K562 (cell line): ENCODE measurements around the gene EMILIN1. TPM values are rescaled to one million over a fixed set of nuclear protein-coding genes. Genes with fewer than 3 reads are reported as not detected.

ENCODE experiments used
- ARNT ChIP-seq, 2 experiments: fragments of 450-650 bp; IDR thresholded peaks; 2 replicates each; pipeline ENCODE4 v1.6.1; 2016; ENCODE audit warnings: mild to moderate bottlenecking in 1 of 2
- ATF3 ChIP-seq, 2 experiments: fragments of 450-650 bp in 1 of 2; sonication (generic) in 1 of 2; formaldehyde crosslinking in 1 of 2; IDR thresholded peaks in 1 of 2; conservative IDR thresholded peaks in 1 of 2; 2 replicates each; pipeline versions ENCODE4 v1.6.1 to v1.8.1; 2016 to 2023; ENCODE audit warnings: mild to moderate bottlenecking in 2 of 2, moderate library complexity in 2 of 2, inconsistent platforms in 1 of 2, missing genetic modification reagents in 1 of 2
- CBX2 ChIP-seq: fragments of 200-600 bp; sonication (generic); IDR thresholded peaks from one replicate; pipeline ENCODE4 v1.6.1; 2012; ENCODE audit warnings: mild to moderate bottlenecking, low read length, inconsistent platforms; ENCODE audit not compliant: insufficient read depth, poor library complexity, severe bottlenecking
- E2F3 ChIP-seq: fragments of 250-450 bp; sonication (Bioruptor Pico); IDR thresholded peaks from 2 replicates; pipeline ENCODE4 v1.4.0; 2020; ENCODE audit warnings: mild to moderate bottlenecking
- JUNB ChIP-seq: fragments of 450-650 bp; formaldehyde crosslinking; conservative IDR thresholded peaks from 2 replicates; pipeline ENCODE4 v1.4.0; 2020; ENCODE audit warnings: mild to moderate bottlenecking
- MEF2D ChIP-seq: conservative IDR thresholded peaks from 2 replicates; pipeline ENCODE4 v1.6.1; 2016; ENCODE audit warnings: low read depth, missing genetic modification characterization, missing compliant biosample characterization
- MNT ChIP-seq, 2 experiments: fragments of 450-650 bp; conservative IDR thresholded peaks; 2 replicates each; pipeline ENCODE4 v1.6.1; 2017; ENCODE audit warnings: mild to moderate bottlenecking in 2 of 2, moderate library complexity in 2 of 2
- NCOA6 ChIP-seq: fragments of 450-650 bp; IDR thresholded peaks from 2 replicates; pipeline ENCODE4 v1.6.1; 2017; ENCODE audit warnings: mild to moderate bottlenecking
- NEUROD1 ChIP-seq: fragments of 150-350 bp; IDR thresholded peaks from 2 replicates; pipeline ENCODE4 v1.6.1; 2014; ENCODE audit warnings: borderline replicate concordance, low read length, low read depth; ENCODE audit not compliant: partially characterized antibody
- NFATC3 ChIP-seq: fragments of 450-650 bp; IDR thresholded peaks from 2 replicates; pipeline ENCODE4 v1.6.1; 2017; ENCODE audit warnings: mild to moderate bottlenecking
- PHF21A ChIP-seq: fragments of 450-650 bp; IDR thresholded peaks from 2 replicates; pipeline ENCODE4 v1.6.1; 2017; ENCODE audit warnings: low read depth, borderline replicate concordance
- RCOR1 ChIP-seq, 2 experiments: IDR thresholded peaks; 2 replicates each; pipeline ENCODE4 v1.6.1; 2012; ENCODE audit warnings: low read depth in 2 of 2, low read length in 2 of 2, borderline replicate concordance in 1 of 2, improper control_type of control experiment in 1 of 2
- SUPT5H ChIP-seq: fragments of 450-650 bp; IDR thresholded peaks from 2 replicates; pipeline ENCODE4 v1.6.1; 2016
- TOE1 ChIP-seq, 2 experiments: fragments of 450-650 bp in 1 of 2; sonication (generic) in 1 of 2; formaldehyde crosslinking in 1 of 2; IDR thresholded peaks; 2 replicates each; pipeline versions ENCODE4 v1.7.1 to v1.8.0; 2016 to 2022; ENCODE audit warnings: borderline replicate concordance in 2 of 2, mild to moderate bottlenecking in 2 of 2, antibody characterized with exemption in 1 of 2, inconsistent platforms in 1 of 2, low read depth in 1 of 2, missing genetic modification reagents in 1 of 2, moderate library complexity in 1 of 2
- TSC22D4 ChIP-seq: fragments of 450-650 bp; IDR thresholded peaks from 2 replicates; pipeline ENCODE4 v1.6.1; 2016; ENCODE audit warnings: missing genetic modification characterization, missing biosample characterization, control low read depth
- XRCC5 ChIP-seq: fragments of 200-400 bp; formaldehyde crosslinking; IDR thresholded peaks from 2 replicates; pipeline ENCODE4 v1.6.1; 2017; ENCODE audit warnings: low read depth, mild to moderate bottlenecking, low read length
- ZNF175 ChIP-seq: fragments of 200-800 bp; sonication (Bioruptor generic); IDR thresholded peaks from 2 replicates; pipeline ENCODE4 v1.6.1; 2016; ENCODE audit warnings: low read depth, mild to moderate bottlenecking, missing genetic modification characterization, missing compliant biosample characterization
- ZNF217 ChIP-seq: sonication (generic); formaldehyde crosslinking; IDR thresholded peaks from 2 replicates; pipeline ENCODE4 v1.8.0; 2022; ENCODE audit warnings: mild to moderate bottlenecking, missing genetic modification reagents
- ZNF263 ChIP-seq: sonication (generic); formaldehyde crosslinking; IDR thresholded peaks from 2 replicates; pipeline ENCODE4 v1.8.0; 2022; ENCODE audit warnings: mild to moderate bottlenecking, missing genetic modification reagents, borderline replicate concordance
- ZNF449 ChIP-seq: fragments of 250-450 bp; sonication (Bioruptor Pico); IDR thresholded peaks from 2 replicates; pipeline ENCODE4 v1.8.0; 2022; ENCODE audit warnings: moderate library complexity, mild to moderate bottlenecking, inconsistent platforms
- polyA plus RNA-seq, 8 experiments: library from polyadenylated mRNA; depleted of rRNA in 4 of 8; stranded (reverse) in 5 of 8; unstranded in 3 of 8; fragments of >200 nt; fragmentation: Nextera tagmentation in 2 of 8; fragmentation: Illumina TruSeq in 1 of 8; extraction: Ambion mirVana in 2 of 8; extraction: Trizol in 1 of 8; gene quantifications; 2 replicates each; pipeline versions ENCODE4 v1.2.1 to v1.2.3, GENCODE V29; 2011 to 2014; ENCODE audit warnings: inconsistent platforms in 1 of 8, missing spikeins in 1 of 8
- total RNA-seq, 7 experiments: library from RNA; depleted of rRNA in 6 of 7; stranded (reverse); fragments of >200 nt in 6 of 7; fragmentation: Illumina TruSeq in 2 of 7; extraction: Trizol in 2 of 7; gene quantifications; 2 replicates each; pipeline versions ENCODE4 v1.2.1 to v1.2.3, GENCODE V29; 2011 to 2021; ENCODE audit warnings: low replicate concordance in 1 of 7
- TF ChIP-seq, protein P1 (sequence below), 3 experiments: IDR thresholded peaks in 2 of 3; conservative IDR thresholded peaks in 1 of 3; 2 replicates each; pipeline ENCODE4 v1.5.1; 2011 to 2012; ENCODE audit warnings: low read length in 3 of 3, mild to moderate bottlenecking in 3 of 3, control low read depth in 2 of 3, improper control_type of control experiment in 1 of 3, inconsistent platforms in 1 of 3, low read depth in 1 of 3, mixed read lengths in 1 of 3, moderate library complexity in 1 of 3; ENCODE audit not compliant: insufficient read depth in 2 of 3

Gene EMILIN1
- total and polyA plus RNA-seq, 9 of the 15 experiments (the other 6 are each of a cell fraction or from before 2014, with no cell fraction given) = 0.04 to 2.7 (median 0.54) TPM; not detected in 2

GRCh38 chr2:27032495-27033252, 45.7 kb upstream of the EMILIN1 start, which contains the start of gene TMEM214 (continued):
- TF ChIP-seq MNT (conservative IDR thresholded peaks at IDR 0.05) = peak; percentile 67 to 86
- TF ChIP-seq ZNF263 (CRISPR knock-in tag) = peak; percentile 63
- no peak for TF ChIP-seq TOE1 (IDR thresholded peaks at IDR 0.05; ENCODE audit: borderline replicate concordance)
- TF ChIP-seq TOE1 (CRISPR knock-in tag; IDR thresholded peaks at IDR 0.05; ENCODE audit: borderline replicate concordance, low read depth) = no peak
- no peak for TF ChIP-seq PHF21A
- TF ChIP-seq MEF2D (tag) = 0 out of 2 replicates have a peak, but pooled peaks have one; percentile 40
- TF ChIP-seq SUPT5H = peak; percentile 82
- no peak for TF ChIP-seq ZNF449 (CRISPR knock-in tag)
- TF ChIP-seq CBX2 = no peak
- TF ChIP-seq JUNB (CRISPR knock-in tag) = no peak
- TF ChIP-seq ZNF175 = 0 out of 2 replicates have a peak, but pooled peaks have one; percentile 61
- no peak; the same call in 1 of the 2 replicates for TF ChIP-seq XRCC5
- no peak for TF ChIP-seq ZNF217 (CRISPR knock-in tag)
- TF ChIP-seq TSC22D4 (tag) = no peak
- no peak for TF ChIP-seq E2F3 (CRISPR knock-in tag)
- no peak for TF ChIP-seq ATF3 (IDR thresholded peaks at IDR 0.05)
- no peak for TF ChIP-seq ATF3 (CRISPR knock-in tag; conservative IDR thresholded peaks at IDR 0.05)
- TF ChIP-seq, protein P1, sequence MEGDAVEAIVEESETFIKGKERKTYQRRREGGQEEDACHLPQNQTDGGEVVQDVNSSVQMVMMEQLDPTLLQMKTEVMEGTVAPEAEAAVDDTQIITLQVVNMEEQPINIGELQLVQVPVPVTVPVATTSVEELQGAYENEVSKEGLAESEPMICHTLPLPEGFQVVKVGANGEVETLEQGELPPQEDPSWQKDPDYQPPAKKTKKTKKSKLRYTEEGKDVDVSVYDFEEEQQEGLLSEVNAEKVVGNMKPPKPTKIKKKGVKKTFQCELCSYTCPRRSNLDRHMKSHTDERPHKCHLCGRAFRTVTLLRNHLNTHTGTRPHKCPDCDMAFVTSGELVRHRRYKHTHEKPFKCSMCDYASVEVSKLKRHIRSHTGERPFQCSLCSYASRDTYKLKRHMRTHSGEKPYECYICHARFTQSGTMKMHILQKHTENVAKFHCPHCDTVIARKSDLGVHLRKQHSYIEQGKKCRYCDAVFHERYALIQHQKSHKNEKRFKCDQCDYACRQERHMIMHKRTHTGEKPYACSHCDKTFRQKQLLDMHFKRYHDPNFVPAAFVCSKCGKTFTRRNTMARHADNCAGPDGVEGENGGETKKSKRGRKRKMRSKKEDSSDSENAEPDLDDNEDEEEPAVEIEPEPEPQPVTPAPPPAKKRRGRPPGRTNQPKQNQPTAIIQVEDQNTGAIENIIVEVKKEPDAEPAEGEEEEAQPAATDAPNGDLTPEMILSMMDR (IDR thresholded peaks at IDR 0.05 in 2 of 3, conservative IDR thresholded peaks at IDR 0.05 in 1 of 3; ENCODE audit: insufficient read depth in 2 of 3, low read depth in 1 of 3, low read length in 3 of 3) = peak in 1 of 3 experiments; percentile 21; a peak in 1 of 6 replicates
- TF ChIP-seq RCOR1 (IDR thresholded peaks at IDR 0.05; ENCODE audit: borderline replicate concordance in 1 of 2, low read depth in 2 of 2, low read length in 2 of 2) = no peak; a peak in 1 of 4 replicates
- no peak for TF ChIP-seq NCOA6
- no peak for TF ChIP-seq ARNT (IDR thresholded peaks at IDR 0.05)
- TF ChIP-seq NFATC3 = no peak
- peak; percentile 14 for TF ChIP-seq NEUROD1
